ENCODE results near the gene NMNAT2.
"Not testable (repeated sequence)": the region's sequence is repeated elsewhere in the genome, so short reads cannot be mapped to it uniquely, and the experiment has no call there.

Gene NMNAT2

GRCh38 chr1:183438060-183438459, 19.9 kb upstream of the NMNAT2 start:
- no peak for FAIRE-seq

GRCh38 chr1:183435497-183435896, 17.3 kb upstream of the NMNAT2 start:
- no peak for TF ChIP-seq CTCF (IDR thresholded peaks at IDR 0.05; ENCODE audit: insufficient read depth, missing control alignments)
- no peak for DNase-seq (ENCODE audit: insufficient read length, low spot score)
- FAIRE-seq = peak; percentile 21

More at GRCh38 chr1:183438060-183438459, 19.9 kb upstream of the NMNAT2 start:
- DNase-seq (ENCODE audit: insufficient read length, low spot score) = no peak
- no peak for TF ChIP-seq CTCF (IDR thresholded peaks at IDR 0.05; ENCODE audit: insufficient read depth, missing control alignments)

DNA sequence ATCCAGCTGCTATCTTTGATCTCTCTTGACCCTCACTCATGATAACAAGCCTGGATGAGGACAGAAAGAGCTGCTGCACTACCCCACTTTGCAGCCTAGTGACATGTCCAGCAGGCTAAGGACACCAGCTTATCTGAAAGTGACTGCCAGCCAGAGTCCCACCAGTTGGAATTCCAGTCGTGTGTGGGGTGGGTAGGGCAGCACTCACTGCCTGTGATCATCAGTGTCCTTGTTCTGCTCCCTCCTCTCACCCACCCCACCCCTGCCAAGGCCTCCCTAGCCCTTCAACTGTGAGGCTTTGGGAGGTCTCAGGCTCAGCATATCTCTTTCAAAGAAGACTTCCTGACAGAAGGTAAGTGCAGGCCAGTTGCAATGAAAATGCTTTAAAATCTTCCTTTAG, 15.5 kb upstream of the NMNAT2 start:
- FAIRE-seq (no peak), DNase-seq (ENCODE audit: insufficient read length, low spot score) (no peak)
- no peak for TF ChIP-seq CTCF (IDR thresholded peaks at IDR 0.05; ENCODE audit: insufficient read depth, missing control alignments)

DNA sequence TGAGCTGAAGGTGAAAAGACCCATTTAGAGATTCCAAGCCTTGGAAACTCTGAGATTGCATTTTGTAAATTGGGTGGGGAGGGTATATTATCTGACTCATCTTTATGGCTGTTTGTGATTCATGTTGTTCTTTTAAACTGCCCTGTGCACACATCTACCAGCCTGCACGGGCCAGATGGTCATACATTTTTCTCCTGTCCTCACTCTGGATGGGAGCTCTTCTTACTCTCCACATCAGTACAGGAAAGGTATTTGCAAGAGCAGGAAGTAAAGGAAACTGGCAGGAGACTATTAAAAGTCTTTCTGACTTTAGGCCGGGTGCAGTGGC, 14.3 kb upstream of the NMNAT2 start:
- TF ChIP-seq CTCF (IDR thresholded peaks at IDR 0.05; ENCODE audit: insufficient read depth, missing control alignments) = no peak
- no peak for DNase-seq (ENCODE audit: insufficient read length, low spot score)
- FAIRE-seq = no peak

- no peak for TF ChIP-seq CTCF (IDR thresholded peaks at IDR 0.05; ENCODE audit: insufficient read depth, missing control alignments)
- DNase-seq (ENCODE audit: insufficient read length, low spot score) (no peak), FAIRE-seq (no peak)
Observed at GRCh38 chr1:183431840-183432547, 13.8 kb upstream of the NMNAT2 start.

GRCh38 chr1:183427591-183427990, 9.4 kb upstream of the NMNAT2 start:
- DNase-seq (ENCODE audit: insufficient read length, low spot score); FAIRE-seq: not testable (repeated sequence)

DNA sequence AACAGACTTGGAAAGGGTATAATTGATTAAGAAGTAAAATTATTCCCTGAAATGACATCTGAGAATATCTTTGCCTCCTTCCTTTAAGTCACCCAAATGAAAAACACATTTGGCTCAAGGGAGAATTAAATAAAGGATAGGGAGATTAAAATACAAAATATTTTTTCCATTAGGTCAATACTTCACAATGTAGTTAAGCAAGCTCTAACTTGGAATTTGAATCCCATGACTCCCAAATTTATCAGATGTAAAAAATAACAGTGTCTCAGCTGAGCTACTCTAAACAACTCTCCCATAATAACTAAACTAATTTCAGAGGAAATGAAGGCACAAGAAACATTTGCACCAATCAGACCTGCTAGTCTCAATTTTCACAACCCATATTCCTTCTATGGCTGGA, 6.5 kb upstream of the NMNAT2 start:
- FAIRE-seq = peak; percentile 69
- TF ChIP-seq CTCF (IDR thresholded peaks at IDR 0.05; ENCODE audit: insufficient read depth, missing control alignments) = no peak
- no peak for DNase-seq (ENCODE audit: insufficient read length, low spot score)

GRCh38 chr1:183423541-183423940, 5.4 kb upstream of the NMNAT2 start:
- no peak for DNase-seq (ENCODE audit: insufficient read length, low spot score)
- TF ChIP-seq CTCF (IDR thresholded peaks at IDR 0.05; ENCODE audit: insufficient read depth, missing control alignments) = no peak
- FAIRE-seq = no peak
